HG02852 (cell line): Measurements from ENCODE around the gene TARS2.

ENCODE experiments used
- ATAC-seq: cut with Tn5 transposase; IDR thresholded peaks from one replicate; pipeline ENCODE4 v1.9.1; 2021; ENCODE audit warnings: mild to moderate bottlenecking, moderate library complexity; ENCODE audit not compliant: unreplicated experiment

The TARS2 gene

DNA sequence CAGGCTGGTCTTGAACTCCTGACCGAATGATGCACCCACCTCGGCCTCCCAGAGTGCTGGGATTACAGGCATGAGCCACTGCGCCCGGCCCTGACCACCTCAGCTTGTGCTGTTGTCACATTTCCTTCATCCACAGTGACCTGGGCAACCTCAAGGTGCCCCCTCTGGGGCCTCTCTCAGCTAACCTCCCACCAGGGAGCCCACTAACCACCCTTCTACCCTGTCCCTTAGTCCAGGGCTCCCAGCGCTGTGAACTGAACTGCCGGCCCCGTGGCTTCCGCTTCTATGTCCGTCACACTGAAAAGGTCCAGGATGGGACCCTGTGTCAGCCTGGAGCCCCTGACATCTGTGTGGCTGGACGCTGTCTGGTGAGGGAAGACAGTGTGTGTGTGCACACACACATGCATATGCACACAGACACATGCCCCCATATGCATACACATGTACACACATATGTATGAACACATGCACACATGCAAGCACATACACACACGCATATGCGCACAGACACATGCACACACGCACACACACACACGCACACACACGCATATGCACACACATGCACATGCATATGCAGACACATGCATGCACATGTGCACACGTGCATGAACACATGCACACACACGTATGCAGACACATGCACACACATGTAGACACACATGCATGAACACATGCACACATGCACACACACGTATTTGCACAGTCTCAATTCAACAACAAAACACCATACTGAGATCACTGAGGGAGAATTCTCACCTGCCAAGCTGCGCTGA, 68.2 kb downstream of the TARS2 start:
- ATAC-seq = no peak

DNA sequence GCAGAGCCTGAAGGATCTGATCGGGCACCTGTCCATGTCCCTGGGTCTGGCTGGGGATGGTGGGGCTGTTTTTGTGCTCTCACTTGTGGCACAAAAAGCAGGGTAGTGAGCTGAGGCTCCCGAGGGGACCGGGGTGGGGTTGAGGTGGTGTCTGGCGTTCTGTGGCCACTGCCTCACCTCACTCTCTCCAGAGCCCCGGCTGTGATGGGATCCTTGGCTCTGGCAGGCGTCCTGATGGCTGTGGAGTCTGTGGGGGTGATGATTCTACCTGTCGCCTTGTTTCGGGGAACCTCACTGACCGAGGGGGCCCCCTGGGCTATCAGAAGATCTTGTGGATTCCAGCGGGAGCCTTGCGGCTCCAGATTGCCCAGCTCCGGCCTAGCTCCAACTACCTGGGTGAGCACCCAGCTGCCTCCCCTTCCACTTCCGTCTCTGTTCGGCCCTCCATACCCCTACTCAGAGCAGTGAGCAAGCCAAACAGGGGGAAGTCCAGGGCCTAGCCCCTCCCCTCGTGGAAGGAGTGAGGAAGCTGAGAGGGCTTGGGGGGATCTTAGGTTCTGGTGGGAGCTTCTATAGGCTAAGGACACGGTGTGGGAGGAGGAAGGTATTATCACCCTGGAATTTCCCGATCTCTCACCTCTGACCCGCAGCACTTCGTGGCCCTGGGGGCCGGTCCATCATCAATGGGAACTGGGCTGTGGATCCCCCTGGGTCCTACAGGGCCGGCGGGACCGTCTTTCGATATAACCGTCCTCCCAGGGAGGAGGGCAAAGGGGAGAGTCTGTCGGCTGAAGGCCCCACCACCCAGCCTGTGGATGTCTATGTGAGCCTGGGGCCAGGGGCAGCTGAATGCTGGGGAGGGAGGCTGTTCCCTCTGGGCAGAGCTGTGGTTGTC, 69.0 kb downstream of the TARS2 start:
- no peak for ATAC-seq

DNA sequence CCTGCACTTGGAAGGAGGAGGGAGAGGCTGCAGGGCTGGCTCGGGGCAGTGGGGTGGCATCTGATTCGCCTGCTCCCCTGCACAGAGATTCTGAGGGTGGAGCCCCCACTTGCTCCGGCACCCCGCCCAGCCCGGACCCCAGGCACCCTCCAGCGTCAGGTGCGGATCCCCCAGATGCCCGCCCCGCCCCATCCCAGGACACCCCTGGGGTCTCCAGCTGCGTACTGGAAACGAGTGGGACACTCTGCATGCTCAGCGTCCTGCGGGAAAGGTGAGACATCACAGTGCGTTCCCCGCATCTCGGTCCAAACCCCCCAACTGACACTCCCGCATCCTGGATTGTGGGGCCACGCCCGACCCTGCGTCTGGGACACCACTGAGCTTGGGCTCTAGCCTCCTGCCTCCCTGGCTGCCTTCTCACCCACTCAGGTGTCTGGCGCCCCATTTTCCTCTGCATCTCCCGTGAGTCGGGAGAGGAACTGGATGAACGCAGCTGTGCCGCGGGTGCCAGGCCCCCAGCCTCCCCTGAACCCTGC, 69.9 kb downstream of the TARS2 start:
- ATAC-seq = no peak
